PC-3 (cell line): ENCODE data around the gene KANK4.

Source experiments
- EZH2 ChIP-seq: fragments of 300-600 bp; sonication (generic); IDR thresholded peaks from one replicate; pipeline ENCODE4 v1.6.1; 2017; ENCODE audit warnings: antibody characterized with exemption, mild to moderate bottlenecking, low read length; ENCODE audit not compliant: unreplicated experiment
- EZH2phosphoT487 ChIP-seq: fragments of 300-600 bp; sonication (generic); IDR thresholded peaks from 2 replicates; pipeline ENCODE4 v1.6.1; 2018; ENCODE audit warnings: mild to moderate bottlenecking, antibody characterized with exemption, low read length, borderline replicate concordance
- TF ChIP-seq, protein P1 (sequence below): fragments of 300-600 bp; sonication (generic); conservative IDR thresholded peaks from 2 replicates; pipeline ENCODE4 v1.5.1; 2017; ENCODE audit warnings: antibody characterized with exemption, low read depth, mild to moderate bottlenecking, low read length

DNA sequence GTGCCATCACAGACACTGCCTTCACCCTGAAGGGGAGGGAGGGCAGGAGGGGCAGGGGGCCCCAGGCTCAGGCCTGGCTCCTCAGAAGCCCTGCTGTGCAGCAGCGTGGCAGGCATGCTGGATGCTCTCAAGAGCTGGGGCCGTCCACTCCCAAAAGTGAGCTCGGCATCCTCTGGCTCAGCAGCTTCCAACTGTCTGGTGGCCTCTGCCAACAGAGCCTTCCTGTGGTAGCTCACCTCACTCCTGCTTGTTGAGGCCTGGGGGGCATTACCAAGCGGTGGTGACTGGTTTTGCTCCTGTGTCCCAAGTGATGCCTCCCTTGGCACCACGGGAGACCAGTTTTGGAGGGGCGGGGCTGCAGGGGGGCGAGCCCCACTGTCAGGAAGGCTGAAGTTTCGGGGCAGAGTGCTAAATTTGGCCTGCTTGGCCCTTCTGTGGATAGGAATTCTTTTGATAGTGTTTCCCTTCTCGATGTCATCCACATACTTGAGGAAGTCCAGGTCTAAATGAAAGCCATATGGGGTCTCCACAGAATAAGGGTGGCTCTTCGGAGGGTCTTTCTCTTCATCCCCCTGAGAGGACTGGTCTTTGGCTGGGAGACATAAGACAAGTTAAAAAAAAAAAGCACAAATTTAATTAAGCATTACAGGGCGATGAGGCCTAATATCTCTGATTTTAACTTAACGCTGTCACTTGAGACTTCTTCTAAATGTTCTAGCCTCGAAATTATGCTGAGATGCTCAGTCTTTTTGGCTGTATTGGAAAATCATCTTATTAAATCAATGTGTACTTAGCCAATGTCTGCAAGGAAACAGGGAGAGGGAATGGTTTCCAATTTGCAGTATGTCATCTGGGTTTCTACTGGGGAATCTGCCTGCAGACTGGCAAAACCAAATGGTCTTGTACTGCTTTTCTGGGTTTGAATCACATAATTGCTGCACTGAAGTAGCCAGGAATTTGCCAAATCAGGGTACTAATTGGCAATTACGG, 44.4 kb downstream of the KANK4 start:
- TF ChIP-seq, protein P1, sequence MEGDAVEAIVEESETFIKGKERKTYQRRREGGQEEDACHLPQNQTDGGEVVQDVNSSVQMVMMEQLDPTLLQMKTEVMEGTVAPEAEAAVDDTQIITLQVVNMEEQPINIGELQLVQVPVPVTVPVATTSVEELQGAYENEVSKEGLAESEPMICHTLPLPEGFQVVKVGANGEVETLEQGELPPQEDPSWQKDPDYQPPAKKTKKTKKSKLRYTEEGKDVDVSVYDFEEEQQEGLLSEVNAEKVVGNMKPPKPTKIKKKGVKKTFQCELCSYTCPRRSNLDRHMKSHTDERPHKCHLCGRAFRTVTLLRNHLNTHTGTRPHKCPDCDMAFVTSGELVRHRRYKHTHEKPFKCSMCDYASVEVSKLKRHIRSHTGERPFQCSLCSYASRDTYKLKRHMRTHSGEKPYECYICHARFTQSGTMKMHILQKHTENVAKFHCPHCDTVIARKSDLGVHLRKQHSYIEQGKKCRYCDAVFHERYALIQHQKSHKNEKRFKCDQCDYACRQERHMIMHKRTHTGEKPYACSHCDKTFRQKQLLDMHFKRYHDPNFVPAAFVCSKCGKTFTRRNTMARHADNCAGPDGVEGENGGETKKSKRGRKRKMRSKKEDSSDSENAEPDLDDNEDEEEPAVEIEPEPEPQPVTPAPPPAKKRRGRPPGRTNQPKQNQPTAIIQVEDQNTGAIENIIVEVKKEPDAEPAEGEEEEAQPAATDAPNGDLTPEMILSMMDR: no peak
- TF ChIP-seq EZH2phosphoT487: no peak
- no peak for TF ChIP-seq EZH2
